SK-N-SH (cell line): ENCODE data around the gene XXYLT1. TPM values are rescaled to one million over a fixed set of nuclear protein-coding genes. Genes with fewer than 3 reads are reported as not detected.

Experiments used
- CTCF ChIA-PET: fragments of 300-600, 350-600 bp; formaldehyde crosslinking; extraction: SDS; loops from one replicate; lab custom pipeline; 2021; lab: Yijun Ruan, JAX
- POLR2A ChIA-PET: fragments of 350-600 bp; sonication (Branson Sonifier 250); formaldehyde crosslinking; extraction: SDS; loops from one replicate; lab custom pipeline; 2020; ENCODE audit warnings: antibody characterized with exemption, inconsistent platforms; lab: Yijun Ruan, JAX
- DNase-seq: peaks from one replicate; pipeline ENCODE4 v3.0.0; 2012
- H2AFZ ChIP-seq: fragments of 200-600 bp; sonication (generic); 2 replicates; pipeline ENCODE4 v1.8.1; 2016; ENCODE audit warnings: antibody characterized with exemption, mild to moderate bottlenecking, low read depth
- H3F3A ChIP-seq: fragments of 200-600 bp; sonication (generic); replicated peaks from 2 replicates; pipeline ENCODE3; 2016; ENCODE audit warnings: antibody characterized with exemption, mild to moderate bottlenecking; ENCODE audit not compliant: insufficient read depth
- H3K27ac ChIP-seq, 2 experiments: fragments of 200-500 bp in 1 of 2; fragments of 200-600 bp in 1 of 2; sonication (Bioruptor generic) in 1 of 2; sonication (generic), shearing (Covaris generic) in 1 of 2; 2 replicates each; pipeline versions ENCODE4 v1.5.1 to v1.6.1; 2014 to 2016; ENCODE audit warnings: low read depth in 2 of 2, inconsistent platforms in 1 of 2, low read length in 1 of 2, mild to moderate bottlenecking in 1 of 2, mixed read lengths in 1 of 2
- H3K27me3 ChIP-seq: fragments of 200-600 bp; sonication (generic), shearing (Covaris generic); 2 replicates; pipeline ENCODE4 v1.6.1; 2016; ENCODE audit warnings: mixed run types; ENCODE audit not compliant: insufficient read depth
- H3K36me3 ChIP-seq, 2 experiments: fragments of 200-500 bp in 1 of 2; fragments of 200-600 bp in 1 of 2; sonication (Bioruptor generic) in 1 of 2; sonication (generic) in 1 of 2; replicated peaks in 1 of 2; 2 replicates each; pipeline versions ENCODE3 to v1.5.1; 2014 to 2016; ENCODE audit warnings: low read length in 1 of 2, mild to moderate bottlenecking in 1 of 2; ENCODE audit not compliant: insufficient read depth in 2 of 2, control insufficient read depth in 1 of 2
- H3K4me1 ChIP-seq, 2 experiments: fragments of 200-500 bp in 1 of 2; fragments of 200-600 bp in 1 of 2; sonication (Bioruptor generic) in 1 of 2; sonication (generic), shearing (Covaris generic) in 1 of 2; 2 replicates each; pipeline versions ENCODE4 v1.5.1 to v1.6.1; 2014 to 2016; ENCODE audit warnings: low read depth in 1 of 2, low read length in 1 of 2, mixed run types in 1 of 2; ENCODE audit not compliant: insufficient read depth in 2 of 2, control insufficient read depth in 1 of 2
- H3K4me2 ChIP-seq: fragments of 200-600 bp; sonication (generic), shearing (Covaris generic); 2 replicates; pipeline ENCODE4 v1.6.1; 2017; ENCODE audit warnings: mixed run types
- H3K4me3 ChIP-seq, 2 experiments: fragments of 200-500 bp in 1 of 2; fragments of 200-600 bp in 1 of 2; sonication (Bioruptor generic) in 1 of 2; sonication (generic), shearing (Covaris generic) in 1 of 2; 2 replicates each; pipeline versions ENCODE4 v1.5.1 to v1.8.1; 2014 to 2016; ENCODE audit warnings: low read depth in 2 of 2, inconsistent platforms in 1 of 2, low read length in 1 of 2, mild to moderate bottlenecking in 1 of 2, mixed read lengths in 1 of 2, moderate library complexity in 1 of 2
- H3K79me2 ChIP-seq: fragments of 200-600 bp; sonication (generic); 2 replicates; pipeline ENCODE4 v1.8.1; 2017; ENCODE audit warnings: mild to moderate bottlenecking; ENCODE audit not compliant: insufficient read depth
- H3K9ac ChIP-seq: fragments of 200-600 bp; sonication (generic); 2 replicates; pipeline ENCODE4 v1.6.1; 2017; ENCODE audit warnings: mixed run types
- H3K9me2 ChIP-seq: fragments of 200-600 bp; sonication (generic); 2 replicates; pipeline ENCODE4 v1.6.1; 2017; ENCODE audit warnings: mixed run types
- H3K9me3 ChIP-seq: fragments of 200-600 bp; sonication (generic); 2 replicates; pipeline ENCODE4 v1.6.1; 2017; ENCODE audit warnings: mixed run types, mild to moderate bottlenecking, moderate library complexity
- H4K20me1 ChIP-seq: fragments of 200-600 bp; sonication (generic); 2 replicates; pipeline ENCODE4 v1.6.1; 2017; ENCODE audit warnings: mild to moderate bottlenecking, mixed run types; ENCODE audit not compliant: insufficient read depth
- CTCF ChIP-seq: fragments of 200-600 bp; sonication (generic); IDR thresholded peaks from 2 replicates; pipeline ENCODE4 v1.6.1; 2017; ENCODE audit warnings: antibody characterized with exemption, mild to moderate bottlenecking, moderate library complexity
- FOSL2 ChIP-seq: IDR thresholded peaks from 2 replicates; pipeline ENCODE4 v1.4.0; 2012; ENCODE audit warnings: low read depth, mild to moderate bottlenecking, moderate library complexity, borderline replicate concordance
- FOXM1 ChIP-seq: IDR thresholded peaks from 2 replicates; pipeline ENCODE4 v1.4.0; 2012; ENCODE audit warnings: low read depth, mild to moderate bottlenecking
- GABPA ChIP-seq: IDR thresholded peaks from 2 replicates; pipeline ENCODE4 v1.4.0; 2012; ENCODE audit warnings: low read depth, mild to moderate bottlenecking
- JUND ChIP-seq: IDR thresholded peaks from 2 replicates; pipeline ENCODE4 v1.4.0; 2012
- NFIC ChIP-seq: IDR thresholded peaks from 2 replicates; pipeline ENCODE4 v1.4.0; 2012; ENCODE audit warnings: borderline replicate concordance
- NRF1 ChIP-seq: IDR thresholded peaks from 2 replicates; pipeline ENCODE4 v1.6.1; 2012; ENCODE audit warnings: low read depth, mild to moderate bottlenecking, low read length
- PBX3 ChIP-seq: IDR thresholded peaks from 2 replicates; pipeline ENCODE4; 2012
- RCOR1 ChIP-seq: fragments of 150-350 bp; IDR thresholded peaks from 2 replicates; pipeline ENCODE4 v1.6.1; 2017; ENCODE audit warnings: antibody characterized with exemption, low read length
- RFX5 ChIP-seq: IDR thresholded peaks from 2 replicates; pipeline ENCODE4 v1.6.1; 2012; ENCODE audit warnings: mild to moderate bottlenecking, improper control_type of control experiment, low read length
- SMC3 ChIP-seq: IDR thresholded peaks from 2 replicates; pipeline ENCODE4 v1.6.1; 2012; ENCODE audit warnings: low read depth, low read length, improper control_type of control experiment
- TAF1 ChIP-seq: IDR thresholded peaks from 2 replicates; pipeline ENCODE4 v1.6.1; 2012; ENCODE audit warnings: low read depth, mild to moderate bottlenecking, low read length, moderate library complexity, borderline replicate concordance
- TEAD4 ChIP-seq: IDR thresholded peaks from 2 replicates; pipeline ENCODE4 v1.4.0; 2012; ENCODE audit warnings: mild to moderate bottlenecking, borderline replicate concordance; ENCODE audit not compliant: insufficient read depth
- YY1 ChIP-seq: IDR thresholded peaks from 2 replicates; pipeline ENCODE4 v1.4.0; 2012; ENCODE audit warnings: low read depth, mild to moderate bottlenecking
- WGBS: methylation state at CpG from one replicate; pipeline ENCODE4 v1.1.6; 2017; ENCODE audit warnings: low lambda C conversion rate; 5-methylcytosine and 5-hydroxymethylcytosine counted together
- polyA plus RNA-seq, 3 experiments: library from polyadenylated mRNA; depleted of rRNA; stranded (reverse); fragments of >200 nt; gene quantifications; 2 replicates each; pipeline ENCODE4 v1.2.3, GENCODE V29; 2012

XXYLT1 gene
- polyA plus RNA-seq, 1 of the 3 experiments (the other 2 are of a cell fraction) = 22.6 TPM

GRCh38 chr3:195098741-195099525 lies 172.0 kb downstream of the XXYLT1 start:
- Histone ChIP-seq H3K27ac (no peak overlapping the region), H3F3A (peaks cover 20% of the 10 kb centered on the region), H3K4me1 (peaks cover 28 to 51% of the 10 kb centered on the region in 2 experiments), H3K79me2 (no peaks in the 10 kb centered on the region; the same call in 1 of the 2 replicates), H3K9me3 (no peaks in the 10 kb centered on the region), H3K27me3 (no peaks in the 10 kb centered on the region), H3K9ac (no peak overlapping the region), H3K36me3 (no peaks in the 10 kb centered on the region), H2AFZ (no peak overlapping the region), H4K20me1 (no peaks in the 10 kb centered on the region), H3K4me2 (no peak overlapping the region), H3K9me2 (no peaks in the 10 kb centered on the region), H3K4me3 (no peak overlapping the region)
- ChIA-PET POLR2A (interaction anchor here (0.6 kb wide), 1 partner anchor 148 kb away, joined by 3 read pairs; no protein-coding TSS in a partner anchor), CTCF (interaction anchor here (2.2 kb wide), 1 partner anchor 416 kb away, joined by 10 read pairs; no protein-coding TSS in a partner anchor)
- TF ChIP-seq YY1 (no peak), NFIC (no peak), JUND (no peak), PBX3 (no peak), GABPA (no peak), RFX5 (no peak), NRF1 (no peak), TEAD4 (no peak), RCOR1 (no peak), FOXM1 (no peak), TAF1 (no peak), FOSL2 (no peak), CTCF (no peak), SMC3 (no peak)
- WGBS = over 99% methylated on average over 12 of the region's 16 CpGs
- DNase-seq = no peak
